C4-2B (cell line): ENCODE measurements around the gene ACOT12.

ENCODE experiments used
- ZFX ChIP-seq: fragments of 450-650 bp; IDR thresholded peaks from 2 replicates; pipeline ENCODE4 v1.6.1; 2017
- TF ChIP-seq, protein P1 (sequence below): fragments of 450-650 bp; conservative IDR thresholded peaks from 2 replicates; pipeline ENCODE4 v1.5.1; 2017; ENCODE audit warnings: mild to moderate bottlenecking

GRCh38 chr5:81308836-81309235, 85.1 kb downstream of the ACOT12 start:
- TF ChIP-seq, protein P1, sequence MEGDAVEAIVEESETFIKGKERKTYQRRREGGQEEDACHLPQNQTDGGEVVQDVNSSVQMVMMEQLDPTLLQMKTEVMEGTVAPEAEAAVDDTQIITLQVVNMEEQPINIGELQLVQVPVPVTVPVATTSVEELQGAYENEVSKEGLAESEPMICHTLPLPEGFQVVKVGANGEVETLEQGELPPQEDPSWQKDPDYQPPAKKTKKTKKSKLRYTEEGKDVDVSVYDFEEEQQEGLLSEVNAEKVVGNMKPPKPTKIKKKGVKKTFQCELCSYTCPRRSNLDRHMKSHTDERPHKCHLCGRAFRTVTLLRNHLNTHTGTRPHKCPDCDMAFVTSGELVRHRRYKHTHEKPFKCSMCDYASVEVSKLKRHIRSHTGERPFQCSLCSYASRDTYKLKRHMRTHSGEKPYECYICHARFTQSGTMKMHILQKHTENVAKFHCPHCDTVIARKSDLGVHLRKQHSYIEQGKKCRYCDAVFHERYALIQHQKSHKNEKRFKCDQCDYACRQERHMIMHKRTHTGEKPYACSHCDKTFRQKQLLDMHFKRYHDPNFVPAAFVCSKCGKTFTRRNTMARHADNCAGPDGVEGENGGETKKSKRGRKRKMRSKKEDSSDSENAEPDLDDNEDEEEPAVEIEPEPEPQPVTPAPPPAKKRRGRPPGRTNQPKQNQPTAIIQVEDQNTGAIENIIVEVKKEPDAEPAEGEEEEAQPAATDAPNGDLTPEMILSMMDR, result no peak
- no peak for TF ChIP-seq ZFX
